Endodermal cell (in vitro differentiated cells): ENCODE measurements around the gene KIF3B. TPM values are rescaled to one million over a fixed set of nuclear protein-coding genes. Genes with fewer than 3 reads are reported as not detected.

Experiments used
- DNase-seq: peaks from one replicate; pipeline ENCODE4 v3.0.0-alpha.2; 2017
- H3K27ac ChIP-seq: 2 replicates; pipeline ENCODE4 v1.5.1; 2013; ENCODE audit warnings: mild to moderate bottlenecking, low read depth, low read length, moderate library complexity
- H3K27me3 ChIP-seq: 2 replicates; pipeline ENCODE4 v1.6.1; 2013; ENCODE audit warnings: mild to moderate bottlenecking, low read length, moderate library complexity; ENCODE audit not compliant: insufficient read depth, control insufficient read depth, poor library complexity, severe bottlenecking
- H3K36me3 ChIP-seq: 2 replicates; pipeline ENCODE4 v1.7.0; 2013; ENCODE audit warnings: mild to moderate bottlenecking, low read length, moderate library complexity; ENCODE audit not compliant: control insufficient read depth, insufficient read depth
- H3K4me1 ChIP-seq: one replicate; pipeline ENCODE4 v1.7.0; 2013; ENCODE audit warnings: low read length; ENCODE audit not compliant: control insufficient read depth, insufficient read depth
- H3K4me3 ChIP-seq: 2 replicates; pipeline ENCODE4 v1.5.1; 2013; ENCODE audit warnings: mild to moderate bottlenecking, low read length, moderate library complexity
- H3K9ac ChIP-seq: 2 replicates; pipeline ENCODE4 v1.6.1; 2013; ENCODE audit warnings: mild to moderate bottlenecking, low read length, moderate library complexity; ENCODE audit not compliant: poor library complexity, severe bottlenecking; ENCODE audit errors: extremely low read depth
- H3K9me3 ChIP-seq: 2 replicates; pipeline ENCODE4 v1.6.1; 2013; ENCODE audit warnings: mild to moderate bottlenecking, low read length, moderate library complexity; ENCODE audit not compliant: control insufficient read depth
- H3K27ac Mint-ChIP-seq: 2 replicates; pipeline ENCODE4 v1.8.0; 2020; ENCODE audit warnings: mixed read lengths
- H3K27me3 Mint-ChIP-seq: 2 replicates; pipeline ENCODE4 v1.8.0; 2021; ENCODE audit warnings: mild to moderate bottlenecking, mixed read lengths; ENCODE audit not compliant: insufficient read depth
- H3K36me3 Mint-ChIP-seq: 2 replicates; pipeline ENCODE4 v1.8.0; 2020; ENCODE audit warnings: low read depth, mixed read lengths
- H3K4me1 Mint-ChIP-seq: 2 replicates; pipeline ENCODE4 v1.8.0; 2020; ENCODE audit warnings: mixed read lengths
- H3K4me3 Mint-ChIP-seq: 2 replicates; pipeline ENCODE4 v1.8.0; 2020; ENCODE audit warnings: mild to moderate bottlenecking, moderate library complexity, mixed read lengths
- H3K9me3 Mint-ChIP-seq: 2 replicates; pipeline ENCODE4 v1.8.0; 2020; ENCODE audit warnings: mild to moderate bottlenecking, mixed read lengths
- CTCF ChIP-seq: fragments of 200-600 bp; sonication (generic); conservative IDR thresholded peaks from 2 replicates; pipeline ENCODE4 v1.5.0; 2021; ENCODE audit warnings: antibody characterized with exemption, mild to moderate bottlenecking
- WGBS, 2 experiments: methylation state at CpG; one replicate each; pipeline versions ENCODE4 v1.1.5 to v1.1.7; 2013; ENCODE audit warnings: missing lambda C conversion rate in 2 of 2, mixed read lengths in 1 of 2; ENCODE audit not compliant: insufficient coverage in 1 of 2, insufficient read length in 1 of 2; 5-methylcytosine and 5-hydroxymethylcytosine counted together
- total RNA-seq, 2 donors: library from RNA; stranded (reverse); fragmentation: NEBNext Ultra II Directional in 1 of 2; extraction: Animal tissue kit (Norgen Biotek cat#: 25700) in 1 of 2; gene quantifications; 2 replicates in 1 of 2; 3 replicates in 1 of 2; pipeline ENCODE4 v1.2.1, GENCODE V29; 2021

KIF3B gene
- total RNA-seq, 2 donors from 2014 or later = 31.4 to 41.1 TPM

GRCh38 chr20:32282461-32282860 is 5.0 kb downstream of the KIF3B start:
- no peaks in the 10 kb centered on the region for H3K27me3 Mint-ChIP-seq
- no peak overlapping the region for H3K4me3 ChIP-seq
- H3K27me3 ChIP-seq = no peaks in the 10 kb centered on the region
- peaks cover 11% of the 10 kb centered on the region for H3K4me1 ChIP-seq
- WGBS, 2 experiments = 92 to 100% methylated on average over 3 to 4 of the region's 4 CpGs
- no peak overlapping the region for H3K27ac ChIP-seq
- H3K36me3 ChIP-seq = peaks cover 12% of the 10 kb centered on the region
- peaks cover 15% of the 10 kb centered on the region for H3K4me1 Mint-ChIP-seq
- H3K9me3 ChIP-seq = no peaks in the 10 kb centered on the region
- peaks cover 6% of the 10 kb centered on the region for H3K36me3 Mint-ChIP-seq
- no peak for DNase-seq
- H3K4me3 Mint-ChIP-seq = no peak overlapping the region
- H3K9ac ChIP-seq = no peak overlapping the region
- H3K27ac Mint-ChIP-seq = no peak overlapping the region
- no peak for TF ChIP-seq CTCF
- no peaks in the 10 kb centered on the region for H3K9me3 Mint-ChIP-seq

GRCh38 chr20:32285082-32285620 is 7.7 kb downstream of the KIF3B start:
- Histone ChIP-seq H3K4me3 (no peak overlapping the region), H3K27ac (no peak overlapping the region), H3K9me3 (no peaks in the 10 kb centered on the region), H3K36me3 (peaks cover 12% of the 10 kb centered on the region), H3K4me1 (peaks cover 11% of the 10 kb centered on the region), H3K9ac (no peak overlapping the region), H3K27me3 (no peaks in the 10 kb centered on the region)
- Mint-ChIP-seq H3K4me3 (no peak overlapping the region), H3K27me3 (no peaks in the 10 kb centered on the region), H3K9me3 (no peaks in the 10 kb centered on the region), H3K36me3 (peaks cover 14% of the 10 kb centered on the region), H3K4me1 (peaks cover 10% of the 10 kb centered on the region), H3K27ac (no peak overlapping the region)
- no peak for DNase-seq
- WGBS, 2 experiments = 82 to 83% methylated on average over 2 of the region's 3 CpGs
- TF ChIP-seq CTCF = no peak

- WGBS, 2 experiments = 98 to 100% methylated on average over 1 to 3 of the region's 4 CpGs
- H3K27ac Mint-ChIP-seq = no peak overlapping the region
- no peaks in the 10 kb centered on the region for H3K9me3 ChIP-seq
- peaks cover 11% of the 10 kb centered on the region for H3K36me3 ChIP-seq
- H3K4me1 ChIP-seq = peaks cover 9% of the 10 kb centered on the region
- no peak for DNase-seq
- H3K27ac ChIP-seq = no peak overlapping the region
- H3K27me3 Mint-ChIP-seq = no peaks in the 10 kb centered on the region
- H3K9me3 Mint-ChIP-seq = no peaks in the 10 kb centered on the region
- TF ChIP-seq CTCF = no peak
- no peak overlapping the region for H3K4me3 ChIP-seq
- no peak overlapping the region for H3K9ac ChIP-seq
- no peak overlapping the region for H3K4me3 Mint-ChIP-seq
- no peaks in the 10 kb centered on the region for H3K27me3 ChIP-seq
- peaks cover 14% of the 10 kb centered on the region for H3K36me3 Mint-ChIP-seq
- peaks cover 10% of the 10 kb centered on the region for H3K4me1 Mint-ChIP-seq
These were observed 8.3 kb downstream of the KIF3B start for GRCh38 chr20:32285621-32286371.
